Measurements from ENCODE around the gene CAB39L.

Gene CAB39L

GRCh38 chr13:49357694-49358093 lies 86.2 kb downstream of the CAB39L start:
- Histone ChIP-seq H3K27me3 (no peaks in the 10 kb centered on the region), H3K9me3 (no peaks in the 10 kb centered on the region), H3K36me3 (no peaks in the 10 kb centered on the region), H3K4me1 (no peaks in the 10 kb centered on the region), H3K4me3 (ENCODE audit: low read depth, low read length) (no peak overlapping the region)
- no peak for DNase-seq
- TF ChIP-seq, protein P1, sequence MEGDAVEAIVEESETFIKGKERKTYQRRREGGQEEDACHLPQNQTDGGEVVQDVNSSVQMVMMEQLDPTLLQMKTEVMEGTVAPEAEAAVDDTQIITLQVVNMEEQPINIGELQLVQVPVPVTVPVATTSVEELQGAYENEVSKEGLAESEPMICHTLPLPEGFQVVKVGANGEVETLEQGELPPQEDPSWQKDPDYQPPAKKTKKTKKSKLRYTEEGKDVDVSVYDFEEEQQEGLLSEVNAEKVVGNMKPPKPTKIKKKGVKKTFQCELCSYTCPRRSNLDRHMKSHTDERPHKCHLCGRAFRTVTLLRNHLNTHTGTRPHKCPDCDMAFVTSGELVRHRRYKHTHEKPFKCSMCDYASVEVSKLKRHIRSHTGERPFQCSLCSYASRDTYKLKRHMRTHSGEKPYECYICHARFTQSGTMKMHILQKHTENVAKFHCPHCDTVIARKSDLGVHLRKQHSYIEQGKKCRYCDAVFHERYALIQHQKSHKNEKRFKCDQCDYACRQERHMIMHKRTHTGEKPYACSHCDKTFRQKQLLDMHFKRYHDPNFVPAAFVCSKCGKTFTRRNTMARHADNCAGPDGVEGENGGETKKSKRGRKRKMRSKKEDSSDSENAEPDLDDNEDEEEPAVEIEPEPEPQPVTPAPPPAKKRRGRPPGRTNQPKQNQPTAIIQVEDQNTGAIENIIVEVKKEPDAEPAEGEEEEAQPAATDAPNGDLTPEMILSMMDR (IDR thresholded peaks at IDR 0.05; ENCODE audit: low read depth, low read length) = no peak

DNA sequence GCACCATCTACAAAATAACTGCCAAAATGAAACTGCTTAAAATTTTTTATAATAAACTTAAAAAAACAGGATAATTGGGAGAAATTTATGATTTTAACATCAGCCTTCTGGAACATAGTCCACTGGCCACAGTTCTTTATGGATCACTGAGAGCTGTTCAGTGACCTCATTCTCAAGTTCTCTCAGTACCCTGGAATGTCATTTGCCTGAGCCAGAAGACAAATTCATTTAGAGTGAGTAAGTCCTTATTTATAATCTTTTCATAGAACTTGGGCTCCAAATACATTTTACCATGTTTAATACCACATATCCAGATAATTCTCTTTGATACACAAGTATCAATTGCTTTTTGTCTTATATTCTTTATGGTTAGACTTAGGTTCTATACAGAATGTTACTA lies 87.6 kb downstream of the CAB39L start:
- DNase-seq = no peak

DNA sequence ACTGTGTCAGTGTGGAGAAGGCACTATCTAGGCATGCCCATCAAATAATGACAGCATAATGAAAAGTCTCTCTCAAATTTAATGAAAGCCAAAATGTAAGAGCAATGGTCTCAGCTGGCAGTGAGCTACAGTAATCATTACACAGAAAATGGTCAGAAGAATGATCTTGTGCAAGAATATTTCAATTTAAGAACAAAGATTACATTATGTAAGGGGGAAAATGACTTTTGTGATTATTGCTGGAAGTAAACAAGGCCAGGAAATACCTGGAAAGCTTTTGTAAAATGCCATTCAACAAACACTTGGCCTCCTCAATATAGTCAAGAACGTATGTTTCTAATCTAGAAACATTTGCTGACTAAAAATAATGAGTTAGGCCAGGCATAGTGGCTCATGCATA lies 89.1 kb downstream of the CAB39L start:
- Histone ChIP-seq H3K4me3 (ENCODE audit: low read depth, low read length) (no peak overlapping the region), H3K9me3 (no peaks in the 10 kb centered on the region), H3K36me3 (no peaks in the 10 kb centered on the region), H3K4me1 (no peaks in the 10 kb centered on the region), H3K27me3 (no peaks in the 10 kb centered on the region)
- DNase-seq = no peak
- TF ChIP-seq, protein P1 (IDR thresholded peaks at IDR 0.05; ENCODE audit: low read depth, low read length) = no peak

More for the DNA sequence above, 87.6 kb downstream of the CAB39L start:
- H3K9me3 ChIP-seq = no peaks in the 10 kb centered on the region
- H3K4me3 ChIP-seq (ENCODE audit: low read depth, low read length) = no peak overlapping the region
- H3K4me1 ChIP-seq = no peaks in the 10 kb centered on the region
- no peaks in the 10 kb centered on the region for H3K27me3 ChIP-seq
- H3K36me3 ChIP-seq = no peaks in the 10 kb centered on the region
- TF ChIP-seq, protein P1 (IDR thresholded peaks at IDR 0.05; ENCODE audit: low read depth, low read length) = no peak

DNA sequence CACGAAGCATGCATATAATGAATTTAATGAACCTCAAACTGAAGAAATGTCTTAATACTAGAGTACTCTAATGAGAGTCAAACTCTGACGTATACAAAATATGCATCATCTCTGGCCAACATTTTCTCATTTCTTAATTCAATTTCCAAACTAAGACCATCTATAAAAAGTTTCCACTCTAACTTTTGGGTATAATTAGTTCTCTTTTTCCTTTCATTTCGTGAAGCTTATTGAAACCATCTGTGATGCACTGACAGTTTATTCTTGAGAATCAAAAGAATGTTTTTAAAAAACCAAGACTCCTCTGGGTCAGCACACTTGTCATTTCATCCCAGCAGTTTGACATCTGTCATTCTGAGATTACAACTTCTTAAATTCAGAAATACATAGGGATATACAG lies 90.0 kb downstream of the CAB39L start:
- Histone ChIP-seq H3K4me1 (no peaks in the 10 kb centered on the region), H3K9me3 (no peaks in the 10 kb centered on the region), H3K36me3 (no peaks in the 10 kb centered on the region), H3K27me3 (no peaks in the 10 kb centered on the region), H3K4me3 (ENCODE audit: low read depth, low read length) (no peak overlapping the region)
- TF ChIP-seq, protein P1 (IDR thresholded peaks at IDR 0.05; ENCODE audit: low read depth, low read length) = no peak
- no peak for DNase-seq

GRCh38 chr13:49351871-49352270 lies 92.0 kb downstream of the CAB39L start:
- no peaks in the 10 kb centered on the region for H3K27me3 ChIP-seq
- H3K4me1 ChIP-seq = no peaks in the 10 kb centered on the region
- TF ChIP-seq, protein P1 (IDR thresholded peaks at IDR 0.05; ENCODE audit: low read depth, low read length) = no peak
- no peaks in the 10 kb centered on the region for H3K9me3 ChIP-seq
- no peak for DNase-seq
- no peaks in the 10 kb centered on the region for H3K36me3 ChIP-seq
- no peak overlapping the region for H3K4me3 ChIP-seq (ENCODE audit: low read depth, low read length)

GRCh38 chr13:49348751-49349150 lies 95.1 kb downstream of the CAB39L start:
- Histone ChIP-seq H3K27me3 (no peaks in the 10 kb centered on the region), H3K36me3 (no peaks in the 10 kb centered on the region), H3K4me3 (ENCODE audit: low read depth, low read length) (no peak overlapping the region), H3K9me3 (no peaks in the 10 kb centered on the region), H3K4me1 (no peaks in the 10 kb centered on the region)
- no peak for DNase-seq
- TF ChIP-seq, protein P1 (IDR thresholded peaks at IDR 0.05; ENCODE audit: low read depth, low read length) = no peak

Data from BE2C (cell line).